IPS DF 19.7 (cell line): ENCODE data around the gene SLC25A21.

Source experiments
- DNase-seq: peaks from one replicate; pipeline ENCODE4 v3.0.0-alpha.2; 2013; ENCODE audit warnings: low read depth, low spot score

Gene SLC25A21

DNA sequence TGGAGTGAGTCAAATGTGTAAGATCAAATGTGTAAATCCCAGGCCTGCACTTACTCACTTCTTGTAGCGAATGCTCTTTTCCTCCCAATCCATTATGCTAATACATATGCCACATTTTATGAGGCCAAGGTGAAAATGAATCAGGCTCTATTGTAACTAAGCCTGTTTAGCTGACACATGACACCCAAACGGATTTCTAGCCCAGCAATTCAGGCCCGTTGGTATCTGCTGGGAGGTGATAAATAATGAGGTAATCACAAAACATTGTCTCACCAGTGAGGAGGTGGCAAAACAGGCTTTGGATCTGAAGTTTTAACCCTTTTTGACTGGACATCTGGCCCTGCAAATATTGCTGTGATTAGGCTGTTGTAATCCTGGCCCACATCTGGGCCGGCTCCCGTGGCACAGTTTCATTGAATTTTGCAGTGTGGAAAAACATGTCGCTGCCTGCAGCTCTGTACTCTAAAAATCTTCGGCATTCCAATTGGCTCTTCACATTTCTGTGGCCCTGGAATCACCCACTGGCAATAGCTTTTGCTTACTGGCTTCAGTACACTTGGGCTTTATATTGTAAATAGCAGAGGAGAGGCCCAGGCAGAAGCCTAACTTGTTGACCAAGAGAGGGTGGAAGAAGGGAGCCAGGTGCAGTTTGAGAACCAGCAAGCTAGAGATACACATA lies 404.7 kb downstream of the SLC25A21 start:
- no peak for DNase-seq

DNA sequence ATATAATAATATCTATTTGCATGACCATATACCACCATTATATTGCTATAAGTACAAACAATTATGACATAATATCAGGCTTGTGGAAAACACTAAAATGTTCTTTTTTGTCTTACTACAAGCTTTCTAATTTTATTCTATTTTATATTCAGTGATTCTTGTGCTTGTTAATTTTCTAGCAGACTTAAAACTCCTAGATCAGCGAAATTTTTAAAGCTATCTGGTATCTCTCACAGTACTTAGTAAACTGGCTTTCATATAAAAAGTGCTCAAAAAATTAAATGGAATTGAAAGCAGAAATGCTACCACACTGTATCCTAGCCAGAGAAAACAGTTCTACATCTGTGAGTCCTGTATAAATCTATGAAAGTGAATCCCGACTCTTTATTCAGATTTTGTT lies 405.4 kb downstream of the SLC25A21 start:
- no peak for DNase-seq

DNA sequence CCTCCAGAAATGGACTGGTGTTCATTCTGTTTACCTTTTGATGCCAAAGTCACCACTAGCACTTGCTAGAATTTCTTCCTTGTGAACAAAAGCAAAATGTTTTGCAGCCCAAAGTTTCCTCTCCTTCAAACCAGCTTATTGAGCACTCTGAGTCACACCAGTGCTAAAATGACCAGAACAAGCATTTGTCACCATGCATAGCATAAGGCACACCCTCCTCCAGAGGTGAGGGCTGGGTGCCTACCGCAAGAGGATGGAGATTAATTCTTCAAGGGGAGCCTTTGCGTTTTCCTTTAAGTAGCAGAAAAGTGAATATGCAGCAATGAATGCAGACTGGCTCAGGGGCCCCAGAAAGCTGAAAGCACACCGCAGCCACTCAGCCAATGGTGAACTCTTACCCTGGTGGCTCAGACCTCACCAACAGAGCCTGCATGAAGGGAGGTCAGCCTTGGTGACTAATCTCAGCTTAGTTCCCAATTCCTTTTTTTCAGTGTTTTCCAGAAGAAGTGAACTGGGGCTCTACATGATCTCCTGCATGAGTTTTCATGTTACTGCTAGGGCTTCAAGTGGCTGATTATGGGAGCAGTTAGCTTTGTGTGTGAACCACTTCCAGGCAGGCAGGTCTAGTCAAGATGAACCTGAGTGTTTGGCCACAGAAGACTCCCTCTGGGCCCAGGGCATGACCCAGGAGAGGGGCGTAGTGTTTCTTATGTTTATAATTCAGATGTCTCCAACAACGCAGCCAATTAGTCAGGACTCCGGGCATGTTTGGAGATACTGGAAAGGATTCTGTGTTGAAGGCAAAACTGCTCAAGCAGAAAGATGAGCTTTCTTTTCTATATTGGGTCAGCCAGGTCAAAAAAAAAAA lies 414.4 kb downstream of the SLC25A21 start:
- DNase-seq = no peak

DNA sequence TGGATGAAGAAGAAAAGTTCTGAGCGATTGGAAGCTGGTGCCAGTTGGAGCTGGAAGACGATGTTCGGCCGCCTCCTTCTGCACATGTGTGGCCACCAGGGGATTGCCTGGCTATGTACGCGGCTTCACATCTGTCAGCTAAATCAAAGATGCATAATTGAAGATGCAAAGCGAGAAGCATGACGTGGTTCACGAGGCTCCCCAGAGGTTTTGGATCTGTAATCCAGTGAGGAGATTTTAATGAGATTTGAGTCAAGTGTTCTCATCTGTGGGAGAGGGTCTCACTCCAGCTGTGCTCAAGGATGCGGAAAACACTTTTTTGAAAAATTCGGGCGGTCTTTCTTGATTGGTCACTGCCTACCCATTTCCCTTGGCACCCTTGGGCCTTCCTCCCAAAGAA lies 416.2 kb downstream of the SLC25A21 start:
- no peak for DNase-seq

DNA sequence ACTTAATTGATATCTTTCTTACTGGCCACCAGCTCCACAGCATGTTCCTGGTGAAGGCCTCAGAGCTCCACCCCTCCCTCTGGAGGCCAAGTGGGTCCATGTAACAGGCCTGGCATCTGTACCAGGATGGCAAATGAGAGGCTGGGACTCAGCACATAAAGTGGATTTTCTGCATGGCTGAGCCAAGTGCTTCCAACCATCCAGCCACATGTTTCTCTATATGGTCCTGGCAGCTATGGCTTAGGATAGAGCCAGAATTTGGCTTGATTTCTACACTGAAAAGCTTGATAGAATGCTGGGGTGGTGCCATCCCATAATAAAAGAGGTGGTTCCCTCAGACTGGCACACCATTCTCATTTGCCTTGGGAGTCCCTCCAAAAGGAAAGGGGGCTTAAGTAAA lies 416.6 kb downstream of the SLC25A21 start:
- no peak for DNase-seq

DNA sequence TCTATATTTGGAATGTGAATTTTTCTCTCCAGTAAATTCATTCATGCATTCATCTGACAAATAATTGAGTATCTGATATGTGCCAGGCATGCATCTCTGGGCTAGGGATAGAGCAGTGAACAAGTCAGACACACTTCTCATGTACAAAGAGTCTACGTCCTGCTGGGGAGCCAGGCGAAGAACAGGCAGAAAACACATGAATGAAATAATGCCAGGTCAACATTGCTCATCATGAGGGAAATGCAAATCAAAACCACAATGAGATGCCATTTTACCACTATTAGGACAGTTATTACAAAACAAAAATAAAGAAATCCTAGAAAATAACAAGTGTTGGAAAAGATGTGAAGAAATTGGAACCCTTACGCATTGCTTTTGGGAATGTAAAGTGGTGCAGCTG lies 420.5 kb downstream of the SLC25A21 start:
- DNase-seq = no peak

DNA sequence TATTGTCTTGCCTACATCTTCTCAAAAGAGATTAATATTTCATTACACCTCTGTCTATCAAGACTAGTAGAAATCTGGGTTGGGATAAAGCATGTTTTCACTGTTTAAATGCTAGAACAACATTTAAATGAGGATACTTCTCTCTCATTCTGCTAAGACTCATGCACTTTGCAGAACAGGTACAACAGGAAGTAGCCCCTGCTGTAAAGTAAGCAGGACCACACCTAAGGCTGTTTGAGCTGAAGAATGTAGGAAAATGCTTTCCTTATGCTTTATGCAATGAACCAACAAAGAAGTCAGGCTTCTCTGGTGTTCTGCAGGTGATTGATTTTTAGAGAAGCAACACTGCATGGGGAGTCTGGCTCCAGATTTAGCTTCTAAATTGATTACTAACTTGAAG lies 421.3 kb downstream of the SLC25A21 start:
- DNase-seq = no peak

DNA sequence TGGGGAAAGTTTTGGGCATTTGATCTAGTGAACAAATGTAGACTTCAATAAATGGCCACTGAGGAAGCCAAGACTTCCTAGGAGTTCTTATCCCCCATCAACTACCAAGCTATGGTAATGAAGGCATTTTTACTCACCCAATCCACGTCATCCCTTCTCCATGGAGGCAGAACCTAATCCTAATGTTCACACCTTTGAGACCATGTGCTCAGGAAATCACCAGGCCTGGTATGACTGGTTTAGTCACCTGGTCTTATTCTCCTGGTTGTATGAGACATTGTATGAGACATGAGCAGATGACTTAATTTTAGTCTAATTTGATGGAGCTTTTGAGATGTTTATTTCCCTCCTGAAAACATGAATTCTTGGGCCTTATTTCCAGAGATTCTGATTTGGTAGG lies 422.2 kb downstream of the SLC25A21 start:
- no peak for DNase-seq

DNA sequence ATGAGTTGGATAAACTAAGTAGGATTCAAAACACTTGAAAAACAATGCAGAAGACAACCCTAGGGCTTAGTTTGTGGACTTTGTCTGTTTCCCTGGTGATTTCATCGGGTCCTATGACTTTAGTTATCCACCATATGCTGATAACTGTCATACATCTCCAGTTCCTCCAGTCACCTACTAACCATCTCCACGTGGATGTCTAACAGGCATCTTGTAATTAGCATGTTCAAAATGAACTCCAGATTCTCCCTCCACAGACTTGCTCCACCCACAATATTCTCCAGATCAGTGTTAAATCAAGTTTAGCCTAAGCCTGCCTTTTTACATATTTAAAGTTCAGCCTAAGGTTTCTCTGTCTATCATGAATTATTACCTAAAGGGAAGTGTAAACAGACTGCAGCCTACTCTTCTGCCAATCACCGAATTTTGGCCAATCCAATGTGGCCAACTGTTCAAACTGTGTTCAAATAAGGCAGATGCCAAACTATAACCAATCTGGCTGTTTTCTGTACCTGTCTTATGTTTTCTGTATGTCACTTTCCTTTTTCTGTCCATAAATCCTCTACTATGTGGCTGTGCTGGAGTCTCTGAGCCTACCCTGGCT lies 423.7 kb downstream of the SLC25A21 start:
- DNase-seq = no peak

DNA sequence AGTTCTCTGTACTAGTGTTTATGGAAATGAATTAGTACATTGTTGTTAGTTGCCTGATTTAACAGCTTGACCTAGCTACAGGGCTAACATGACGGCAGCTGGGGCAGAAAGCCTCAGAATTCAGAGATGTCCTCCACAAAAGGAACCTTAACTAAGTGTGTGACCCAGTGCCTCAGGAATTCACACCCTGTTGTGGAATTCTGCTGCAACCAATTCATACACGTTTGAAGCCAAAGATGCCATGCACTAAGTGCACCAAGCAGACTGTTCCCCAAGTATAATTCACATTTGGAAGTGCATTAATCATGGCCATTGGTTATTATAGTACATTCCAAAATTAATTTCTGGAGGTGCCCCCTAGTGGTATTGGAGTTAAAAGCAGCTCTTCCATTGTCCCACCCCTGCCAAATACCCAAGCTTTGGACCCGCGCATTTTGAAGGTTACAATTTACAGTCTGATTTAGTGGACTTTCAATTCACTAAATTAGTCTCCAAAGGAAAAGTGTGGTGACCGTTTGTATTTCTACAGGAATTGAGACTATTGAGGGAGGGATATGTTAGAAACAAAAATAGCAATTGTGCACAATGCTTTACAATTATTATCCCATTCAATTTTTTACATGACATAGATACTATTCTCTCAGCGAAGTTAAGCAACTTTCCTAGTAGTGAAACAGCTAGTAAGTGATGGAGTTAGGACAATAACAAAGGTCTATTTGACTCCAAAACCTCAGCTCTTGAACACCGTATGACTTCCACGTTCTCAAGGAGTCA lies 424.8 kb downstream of the SLC25A21 start:
- DNase-seq = no peak

DNA sequence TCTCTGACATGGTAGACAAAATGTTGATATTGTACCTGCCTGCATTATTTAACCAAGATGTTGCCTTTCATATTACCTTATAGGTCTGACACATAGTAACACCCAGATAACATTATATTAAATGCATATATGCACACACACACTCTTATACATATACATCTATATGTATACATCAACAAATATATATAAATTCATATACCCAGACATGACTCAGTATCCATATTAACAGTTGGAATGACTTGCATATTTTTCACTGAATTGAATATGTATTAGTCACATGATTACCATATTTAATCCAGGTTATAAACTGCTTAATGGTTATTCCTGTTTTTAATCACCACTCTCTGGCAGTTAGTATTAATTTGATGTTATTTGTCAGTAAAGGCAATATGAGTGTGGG lies 425.5 kb downstream of the SLC25A21 start:
- DNase-seq = no peak

DNA sequence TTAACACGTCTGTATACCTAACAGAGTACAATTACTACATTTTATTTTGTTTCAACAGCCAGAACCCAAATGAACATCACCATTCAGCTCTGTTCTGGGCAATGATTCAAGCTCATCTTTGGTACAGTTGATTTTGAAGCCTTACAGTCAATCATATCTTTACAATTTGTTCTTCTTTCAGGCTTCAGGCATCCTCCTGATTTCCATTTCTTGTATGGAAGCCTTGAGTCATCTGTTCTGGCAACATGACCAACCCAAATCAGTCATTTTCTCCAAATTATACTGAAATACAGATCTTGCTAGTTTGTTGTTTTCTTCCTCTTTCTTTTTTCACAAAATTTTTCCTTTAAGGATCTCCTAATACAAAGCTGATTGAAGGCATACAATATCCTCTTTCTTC lies 430.5 kb downstream of the SLC25A21 start:
- no peak for DNase-seq

DNA sequence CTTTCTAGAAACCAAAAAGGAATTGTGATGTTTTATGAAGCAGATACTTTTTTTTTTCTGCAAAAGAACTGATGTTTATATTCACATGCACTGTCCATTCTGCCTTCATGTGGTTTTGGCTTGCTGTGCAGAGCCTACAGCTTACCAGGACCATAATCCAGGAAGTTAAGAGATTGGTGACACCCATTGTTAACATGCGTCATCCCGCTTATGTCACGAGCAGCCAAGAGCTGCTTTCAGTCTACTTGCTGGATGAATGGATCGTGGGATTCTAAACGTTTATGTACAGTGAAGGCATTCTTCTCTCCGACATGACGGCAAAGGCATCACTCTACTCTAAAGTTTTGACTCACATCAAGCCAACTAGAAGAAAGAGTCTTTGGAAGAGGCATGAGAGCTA lies 434.1 kb downstream of the SLC25A21 start:
- no peak for DNase-seq

DNA sequence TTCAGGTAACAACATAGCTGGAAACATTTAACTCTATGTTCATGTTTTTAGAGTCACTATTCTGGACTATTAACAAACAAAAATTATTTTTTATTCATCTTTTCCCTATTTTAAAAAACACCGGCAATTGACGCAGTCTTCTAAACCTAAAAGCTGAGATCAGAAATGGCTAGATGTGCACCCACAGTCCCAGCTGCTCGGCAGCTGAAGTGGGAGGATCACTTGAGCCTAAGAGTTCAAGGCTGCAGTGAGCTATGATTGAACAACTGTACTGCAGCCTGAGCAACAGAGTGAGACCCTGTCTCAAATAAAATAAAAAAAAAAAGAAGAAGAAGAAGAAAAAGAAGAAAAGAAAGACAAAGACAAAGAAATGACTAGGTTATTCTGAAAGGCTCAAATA lies 446.3 kb downstream of the SLC25A21 start:
- no peak for DNase-seq

DNA sequence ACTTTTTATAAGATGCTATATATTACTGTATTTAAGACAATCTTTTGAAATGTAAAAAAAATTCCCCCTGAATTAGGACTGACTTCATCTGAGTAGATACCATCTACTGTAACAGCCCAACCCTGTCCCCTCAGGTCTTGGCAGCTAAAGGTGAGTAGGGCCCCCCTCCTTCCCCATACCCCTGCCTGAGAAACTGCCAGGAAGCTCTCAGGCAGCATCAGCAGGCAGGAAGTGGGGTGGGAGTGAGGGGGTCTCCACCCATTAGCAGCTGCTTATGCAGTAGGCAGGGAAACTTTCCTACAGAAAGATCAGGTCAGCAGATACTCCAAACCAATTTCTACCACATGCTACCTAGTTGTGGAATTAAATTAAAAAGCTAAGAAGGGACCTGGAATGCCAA lies 448.2 kb downstream of the SLC25A21 start:
- DNase-seq = no peak

DNA sequence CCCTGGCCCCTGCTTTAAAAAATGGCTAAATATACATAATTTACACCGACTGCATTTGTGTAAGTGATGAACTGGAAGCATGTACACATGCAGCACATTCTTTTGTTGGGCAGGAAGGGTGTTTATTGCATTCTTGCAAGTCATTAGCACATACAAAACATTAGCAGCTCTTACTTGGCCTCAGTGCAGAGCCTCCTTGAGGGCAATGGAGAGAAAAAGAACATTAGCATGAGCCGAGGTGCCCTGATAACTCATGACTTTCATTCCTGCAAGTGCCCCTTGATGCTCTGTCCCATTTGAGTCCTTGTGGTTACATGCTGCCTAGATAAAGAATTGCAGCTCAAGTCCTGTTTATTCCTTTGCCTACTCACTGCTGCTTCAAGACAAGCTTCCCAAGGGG lies 448.9 kb downstream of the SLC25A21 start:
- DNase-seq = no peak

DNA sequence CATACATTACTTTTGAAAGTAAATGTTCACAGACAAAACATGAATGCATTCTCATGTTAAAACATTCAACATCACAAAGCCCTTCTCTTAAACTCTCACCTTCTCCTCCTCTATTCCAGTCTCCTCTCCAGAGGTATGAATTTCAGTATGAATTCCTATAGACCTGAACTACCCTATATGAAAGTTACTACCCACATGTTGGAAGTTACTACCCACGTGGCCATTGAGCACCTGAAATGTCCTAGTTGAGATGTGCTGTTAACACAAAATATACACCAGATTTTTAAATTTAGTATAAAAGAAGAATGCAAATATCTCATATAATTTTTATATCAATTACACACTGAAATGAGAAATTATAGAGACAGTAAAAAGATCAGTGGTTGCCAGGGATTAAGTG lies 450.5 kb downstream of the SLC25A21 start:
- no peak for DNase-seq

DNA sequence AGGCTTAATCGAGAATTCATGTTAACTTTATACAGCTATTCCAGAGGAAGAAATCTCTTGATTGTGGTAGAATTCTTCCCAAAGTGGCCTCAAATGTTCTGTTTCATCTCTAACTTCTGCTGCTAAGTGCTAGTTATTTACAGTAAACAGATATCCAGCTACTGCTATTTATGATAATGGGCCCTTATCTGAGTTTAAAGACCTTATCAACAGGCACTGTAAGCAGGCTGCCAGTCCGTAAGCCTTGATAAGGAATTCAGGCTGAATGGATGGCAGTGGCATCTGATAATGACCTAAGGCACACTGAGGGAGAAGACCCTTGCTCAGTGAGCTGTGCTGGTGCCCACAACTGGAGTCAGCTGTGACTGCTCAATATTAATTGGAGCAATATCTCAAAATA lies 451.7 kb downstream of the SLC25A21 start:
- no peak for DNase-seq

DNA sequence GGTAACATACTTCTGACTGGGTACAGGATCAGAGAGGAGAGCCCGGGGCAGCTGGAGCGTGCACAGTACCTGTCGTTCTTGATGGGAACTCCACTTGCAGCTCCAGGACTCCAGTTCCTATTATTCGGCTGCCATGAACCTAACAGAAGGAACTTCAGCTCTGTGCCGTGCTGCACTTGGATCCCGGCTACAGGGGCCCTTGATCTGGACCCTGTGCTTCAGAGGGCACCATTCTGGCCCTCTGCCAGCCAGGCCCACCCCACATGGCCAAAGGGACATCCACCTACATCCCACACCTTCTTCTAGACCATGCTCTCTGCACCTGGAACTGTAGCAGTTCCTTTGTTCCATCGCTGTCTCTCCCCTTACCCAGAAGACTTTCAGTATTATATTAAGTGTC lies 452.6 kb downstream of the SLC25A21 start:
- no peak for DNase-seq

DNA sequence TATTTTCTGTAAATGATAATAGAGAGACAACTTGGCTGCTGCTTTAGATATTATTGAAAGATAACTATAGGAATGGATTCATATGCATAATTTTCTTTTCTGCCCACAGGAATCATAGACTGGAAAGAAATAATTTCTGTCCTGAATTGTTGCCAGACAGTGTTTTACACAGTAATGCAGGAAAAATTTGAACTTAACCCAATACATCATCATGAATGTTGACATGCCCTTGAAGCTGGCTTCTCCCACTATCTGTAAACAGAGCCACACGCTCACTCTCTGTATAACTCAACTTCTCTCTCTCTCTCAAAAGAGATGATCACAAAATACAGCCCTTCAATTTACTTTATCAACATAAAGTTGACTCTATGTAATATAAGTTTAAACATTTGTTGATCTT lies 454.2 kb downstream of the SLC25A21 start:
- DNase-seq = no peak

DNA sequence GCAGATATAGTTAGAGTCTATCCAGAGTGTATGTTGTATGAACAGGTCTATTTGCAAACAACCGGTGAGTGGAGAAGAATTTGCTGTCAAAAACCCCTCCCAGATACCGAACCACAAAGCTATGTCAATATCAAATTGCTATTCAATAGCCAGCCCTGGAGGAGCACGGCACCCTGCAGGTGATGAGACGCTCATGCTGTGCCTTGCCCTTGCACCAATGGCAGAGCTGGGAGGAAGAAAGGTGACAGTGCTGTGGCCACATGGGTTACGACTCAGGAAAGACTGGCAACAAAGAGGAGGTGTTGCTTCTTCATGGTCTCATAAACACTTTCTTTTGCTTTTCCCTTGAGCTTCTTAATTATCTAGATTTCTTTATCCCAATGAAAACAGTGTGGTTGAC lies 455.0 kb downstream of the SLC25A21 start:
- no peak for DNase-seq

DNA sequence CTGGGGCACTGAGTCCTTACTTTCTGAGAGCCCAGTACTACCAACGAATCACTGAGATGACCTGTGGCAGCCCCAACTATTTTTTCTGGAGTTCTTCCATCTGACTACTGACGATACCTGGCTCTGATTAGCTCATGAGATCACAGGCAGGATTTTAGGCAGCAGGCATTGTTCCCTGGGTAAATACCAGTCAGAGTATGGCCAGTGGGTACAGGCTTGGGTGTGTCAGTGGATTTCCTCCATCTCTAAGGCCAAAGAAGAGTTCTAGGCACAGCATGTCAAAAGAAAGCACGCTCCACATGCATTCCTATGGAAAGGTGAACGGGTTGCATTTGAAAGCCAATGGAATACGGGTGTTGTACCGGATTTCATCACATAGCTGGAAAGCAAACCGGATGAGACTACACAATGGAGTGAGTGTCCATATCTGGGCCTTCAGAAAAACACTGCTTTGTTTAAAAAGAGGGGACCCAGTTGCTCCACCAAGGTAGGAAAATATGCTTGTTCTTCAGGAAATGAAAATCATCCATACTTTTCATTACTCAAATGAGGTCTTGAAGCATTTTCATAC lies 455.7 kb downstream of the SLC25A21 start:
- no peak for DNase-seq
